GM19351 (cell line): Measurements from ENCODE around the gene DIP2B.
"Not testable (repeated sequence)": the region's sequence is repeated elsewhere in the genome, so short reads cannot be mapped to it uniquely, and the experiment has no call there.

Source experiments
- ATAC-seq: cut with Tn5 transposase; IDR thresholded peaks from one replicate; pipeline ENCODE4 v1.9.1; 2021; ENCODE audit warnings: mild to moderate bottlenecking, moderate library complexity; ENCODE audit not compliant: unreplicated experiment

The DIP2B gene

DNA sequence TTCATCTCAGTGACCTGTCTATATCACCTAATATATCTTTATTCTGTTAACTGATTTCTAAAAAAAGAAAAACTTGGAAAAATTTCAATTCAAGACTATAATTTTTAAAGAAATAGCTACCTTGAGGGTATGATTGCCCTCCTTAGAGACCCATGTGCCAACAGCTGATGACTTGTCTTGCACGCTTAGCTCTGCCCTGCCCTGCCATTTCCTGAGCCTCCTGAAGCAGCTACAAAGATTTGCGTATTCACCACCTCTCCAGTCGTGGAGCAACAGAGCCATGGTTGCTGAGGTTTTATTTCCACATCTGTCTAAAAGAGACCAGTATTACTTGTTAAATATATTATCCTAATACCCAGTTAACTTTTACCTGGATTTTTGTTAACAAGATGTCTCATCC is 167.4 kb downstream of the DIP2B start:
- no peak for ATAC-seq

DNA sequence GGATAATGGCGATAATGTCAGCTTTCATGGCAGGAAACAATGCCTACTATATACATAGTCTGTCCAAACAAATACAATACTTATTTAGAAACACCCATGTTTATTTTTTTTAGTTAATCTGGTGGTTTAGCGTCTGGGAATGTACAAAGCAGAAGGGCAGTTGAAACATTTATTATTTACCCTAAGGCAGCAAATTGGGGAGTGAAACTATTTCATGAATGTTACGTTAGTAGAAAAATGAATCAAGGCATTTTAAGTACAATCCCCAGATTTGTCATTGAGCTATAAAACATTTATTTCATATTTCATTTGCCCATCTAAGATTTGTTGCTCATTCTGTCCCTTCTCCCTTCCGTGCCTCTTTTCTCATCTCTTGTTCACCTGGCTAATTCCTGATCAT is 172.0 kb downstream of the DIP2B start:
- no peak for ATAC-seq

DNA sequence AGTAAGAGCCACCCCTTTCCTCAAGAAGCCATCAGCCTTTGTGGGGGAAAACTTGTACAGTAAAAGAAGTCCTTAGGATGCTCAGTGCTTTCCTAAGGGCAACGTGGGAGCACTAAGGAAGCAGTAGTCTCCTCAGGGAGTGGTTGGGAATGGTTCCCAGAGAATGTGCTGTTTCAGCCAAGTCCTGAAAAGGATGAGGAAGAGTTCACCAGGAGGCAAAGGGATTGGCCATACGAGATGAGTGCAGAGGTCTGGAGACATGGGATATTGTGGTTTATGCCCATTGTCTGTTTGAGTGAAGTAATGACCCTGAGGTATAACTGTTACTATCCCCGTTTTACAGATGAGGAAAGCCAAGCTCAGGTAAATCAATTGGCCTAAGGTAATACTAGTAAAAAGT is 173.1 kb downstream of the DIP2B start:
- no peak for ATAC-seq

DNA sequence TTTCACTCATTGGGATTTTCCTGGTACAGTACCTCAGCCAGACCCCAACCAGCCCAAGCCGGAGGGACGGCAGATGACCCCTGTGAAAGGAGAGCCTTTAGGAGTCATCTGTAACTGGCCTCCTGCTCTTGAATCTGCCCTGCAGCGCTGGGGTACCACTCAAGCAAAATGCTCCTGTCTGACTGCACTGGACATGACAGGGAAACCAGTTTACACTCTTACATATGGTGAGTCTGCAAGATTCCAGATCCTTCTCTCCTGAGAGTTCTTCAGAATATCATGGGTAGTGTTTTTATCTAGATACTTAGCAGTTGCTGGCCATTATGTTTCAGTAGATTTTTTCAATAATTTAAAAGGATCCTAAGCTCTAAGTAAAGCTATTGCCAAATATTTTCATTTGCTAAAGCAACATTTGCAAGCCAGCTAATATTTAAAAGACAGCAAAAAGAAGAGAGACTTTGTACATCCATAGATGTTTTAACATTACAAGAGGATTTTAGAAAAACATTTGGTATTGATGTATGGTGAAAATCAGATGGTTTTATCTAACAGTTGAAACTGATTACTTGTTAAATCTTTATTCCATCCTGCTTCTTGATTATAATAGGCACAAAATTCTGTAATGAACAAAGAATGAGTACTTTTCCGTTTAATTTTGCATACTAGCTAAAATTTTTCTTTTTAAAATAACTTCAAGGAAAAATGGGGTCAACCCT is 174.0 kb downstream of the DIP2B start:
- ATAC-seq, result no peak

DNA sequence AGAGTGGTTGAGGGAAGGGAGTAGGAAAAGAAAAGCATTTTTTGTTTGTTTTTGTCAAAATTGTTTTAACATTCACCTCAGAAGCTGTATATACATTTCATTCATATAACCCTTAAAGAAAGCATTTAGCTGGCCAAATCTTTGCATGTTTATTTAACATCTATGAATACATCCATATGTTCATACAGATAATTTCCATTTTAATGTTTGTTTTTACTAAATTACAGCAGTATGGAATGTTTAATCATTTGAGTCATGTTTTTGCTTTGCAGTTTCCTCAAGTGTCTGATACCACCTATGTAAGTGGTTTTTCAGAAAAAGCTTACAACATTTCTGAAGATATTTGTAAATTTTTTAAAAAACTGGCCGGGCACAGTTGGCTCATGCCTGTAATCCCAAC is 174.8 kb downstream of the DIP2B start:
- ATAC-seq, result no peak

DNA sequence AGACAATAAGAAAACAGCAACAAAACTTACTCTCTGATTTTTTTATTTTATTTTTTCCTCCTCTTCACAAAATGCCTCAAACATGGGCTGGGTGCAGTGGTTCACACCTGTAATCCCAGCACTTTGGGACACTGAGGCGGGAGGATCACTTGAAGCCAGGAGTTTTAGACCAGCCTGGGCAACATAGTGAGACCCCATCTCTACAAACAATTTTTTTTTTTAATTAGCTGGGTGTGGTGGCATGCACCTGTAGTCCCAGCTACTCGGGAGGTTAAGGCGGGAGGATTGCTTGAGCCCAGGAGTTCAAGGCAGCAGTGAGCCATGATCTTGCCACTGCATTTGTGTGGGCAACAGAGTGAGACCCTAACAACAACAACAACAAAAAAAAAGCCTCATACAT is 176.3 kb downstream of the DIP2B start:
- ATAC-seq, result not testable (repeated sequence)

DNA sequence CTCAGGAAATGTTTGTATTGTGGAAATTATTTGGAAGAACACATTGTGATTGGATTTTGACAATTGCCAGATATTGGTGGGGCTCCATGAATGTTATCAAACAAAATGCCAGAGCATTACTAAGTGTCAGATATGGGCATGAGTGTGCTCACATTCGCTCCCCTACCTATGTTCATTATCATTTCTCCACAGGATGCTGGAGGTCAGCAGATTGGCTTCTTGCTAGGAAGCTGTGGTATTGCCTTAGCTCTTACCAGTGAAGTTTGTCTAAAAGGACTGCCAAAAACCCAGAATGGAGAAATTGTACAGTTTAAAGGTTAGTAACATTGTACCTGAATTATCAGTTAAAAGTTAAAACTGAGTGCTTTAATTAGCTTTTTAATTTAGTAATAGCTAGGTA is 180.9 kb downstream of the DIP2B start:
- ATAC-seq, result no peak

DNA sequence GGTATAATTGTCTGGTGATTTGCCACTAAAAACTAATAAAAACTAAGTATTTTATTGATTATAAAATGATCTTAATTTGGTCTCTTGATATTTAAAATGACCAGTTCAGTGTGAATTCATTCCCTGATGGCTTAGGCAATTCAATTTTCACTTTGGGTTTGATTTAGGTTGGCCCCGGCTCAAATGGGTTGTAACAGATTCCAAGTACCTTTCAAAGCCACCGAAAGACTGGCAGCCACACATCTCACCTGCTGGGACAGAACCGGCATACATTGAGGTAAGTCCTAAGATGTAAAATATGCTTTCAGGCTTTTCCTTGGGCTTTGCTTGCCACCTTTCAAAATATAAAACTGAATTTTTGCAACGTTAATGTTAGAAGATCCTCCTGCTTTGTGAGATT is 181.6 kb downstream of the DIP2B start:
- ATAC-seq, result no peak

DNA sequence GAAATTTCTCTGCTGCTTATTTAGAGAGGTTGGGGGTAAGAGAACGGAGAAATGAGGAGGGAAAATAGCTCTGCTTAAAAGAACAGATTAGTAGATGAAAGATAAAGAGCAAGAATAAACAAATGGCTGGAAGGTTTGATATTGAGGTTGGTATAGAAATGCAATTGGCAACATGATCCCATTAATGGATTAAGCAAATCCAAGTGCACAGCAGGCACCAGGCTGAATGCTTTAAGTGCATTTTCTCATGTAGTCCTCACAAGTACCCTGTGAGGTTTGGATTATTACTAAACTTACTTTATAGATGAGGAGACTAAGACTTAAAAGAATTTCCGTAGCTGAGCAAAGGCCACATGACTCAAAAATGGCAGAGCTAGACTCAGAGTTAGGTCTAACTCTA is 182.2 kb downstream of the DIP2B start:
- ATAC-seq, result no peak

DNA sequence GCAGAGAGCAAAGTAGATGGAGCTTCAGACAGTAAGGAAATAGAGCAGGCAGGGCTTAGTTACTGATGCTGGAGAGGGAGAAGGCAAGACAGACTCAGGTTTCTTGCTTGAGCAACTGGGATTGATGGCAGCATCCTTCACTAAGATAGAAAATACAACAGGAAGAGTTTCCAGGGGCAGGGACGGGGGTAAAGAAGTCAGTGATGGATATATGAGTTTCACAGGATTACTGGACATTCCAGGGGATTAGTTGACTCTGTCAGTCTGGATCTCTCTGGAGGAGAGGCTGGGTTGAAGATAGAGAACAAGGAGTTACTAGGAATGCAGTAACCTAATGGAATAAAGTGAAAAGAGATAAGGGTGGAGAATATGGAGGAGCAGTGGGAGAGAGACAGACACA is 184.7 kb downstream of the DIP2B start:
- no peak for ATAC-seq

DNA sequence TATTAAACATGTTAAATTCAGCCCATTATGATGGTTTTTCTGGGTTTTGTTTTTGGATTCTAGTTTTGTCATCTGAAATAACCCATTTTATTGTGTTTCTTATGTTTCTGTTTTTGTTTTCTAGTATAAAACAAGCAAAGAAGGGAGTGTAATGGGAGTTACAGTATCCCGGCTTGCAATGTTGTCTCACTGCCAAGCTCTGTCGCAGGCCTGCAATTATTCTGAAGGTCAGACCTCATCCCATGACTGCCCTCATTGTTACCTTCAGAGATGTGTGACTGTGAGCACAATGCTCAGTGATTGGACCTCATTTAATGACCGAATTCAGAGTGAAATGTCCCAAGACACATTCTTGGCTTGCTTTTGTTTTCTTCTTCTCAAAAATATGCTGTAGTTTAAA is 186.1 kb downstream of the DIP2B start:
- no peak for ATAC-seq

DNA sequence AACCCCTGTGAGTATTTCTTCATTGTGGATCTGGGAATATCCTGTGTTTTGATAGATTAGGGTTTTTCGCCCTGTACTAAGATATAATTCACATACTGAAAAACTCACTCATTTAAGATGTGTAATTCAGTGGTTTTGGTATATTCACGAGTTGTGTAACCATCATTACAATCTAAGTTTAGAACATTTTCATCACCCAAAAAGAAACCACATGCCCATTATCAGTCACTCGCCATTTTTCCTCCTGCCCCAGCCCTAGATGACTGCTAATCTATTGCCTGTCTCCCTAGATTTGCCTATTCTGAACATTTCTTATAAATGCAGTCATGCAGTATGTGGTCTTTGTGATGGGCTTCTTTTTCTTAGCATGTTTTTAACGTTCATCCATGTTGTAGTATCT is 191.2 kb downstream of the DIP2B start:
- ATAC-seq, result no peak

DNA sequence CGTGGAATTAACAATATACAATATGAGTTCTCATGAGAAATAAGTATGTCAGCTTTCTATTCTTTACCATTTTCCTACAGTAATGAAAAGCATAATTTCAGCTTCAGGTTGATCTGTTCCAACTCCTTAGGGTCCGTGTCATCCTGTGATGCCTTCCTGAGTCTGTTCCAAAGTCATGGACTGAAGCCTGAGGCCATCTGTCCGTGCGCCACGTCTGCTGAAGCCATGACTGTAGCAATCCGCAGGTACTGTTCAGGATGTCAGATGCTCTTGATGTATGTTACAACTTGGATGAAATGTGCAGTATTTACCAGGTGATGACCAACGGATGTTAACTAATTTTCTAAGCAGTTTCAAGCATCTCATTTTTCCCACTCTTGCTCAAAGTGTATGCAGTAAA is 192.1 kb downstream of the DIP2B start:
- no peak for ATAC-seq

DNA sequence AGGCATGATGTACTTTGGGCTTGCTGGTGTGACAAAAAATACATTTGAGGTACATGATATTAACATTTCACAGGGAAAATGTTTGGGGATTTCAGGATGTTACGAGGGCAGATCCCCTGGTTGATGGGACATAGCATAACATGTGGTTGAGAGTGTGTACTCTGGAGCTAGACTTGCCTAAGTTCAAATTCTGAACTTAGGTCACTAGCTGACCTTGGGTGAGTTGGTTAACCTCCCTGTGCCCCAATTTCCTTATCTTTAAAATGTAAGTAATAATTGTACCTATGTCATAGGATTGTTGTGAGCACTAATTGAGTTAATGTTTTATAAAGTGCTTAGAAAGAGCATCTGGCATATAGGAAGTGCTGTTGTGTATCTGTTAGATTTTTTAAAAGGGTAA is 194.4 kb downstream of the DIP2B start:
- no peak for ATAC-seq

DNA sequence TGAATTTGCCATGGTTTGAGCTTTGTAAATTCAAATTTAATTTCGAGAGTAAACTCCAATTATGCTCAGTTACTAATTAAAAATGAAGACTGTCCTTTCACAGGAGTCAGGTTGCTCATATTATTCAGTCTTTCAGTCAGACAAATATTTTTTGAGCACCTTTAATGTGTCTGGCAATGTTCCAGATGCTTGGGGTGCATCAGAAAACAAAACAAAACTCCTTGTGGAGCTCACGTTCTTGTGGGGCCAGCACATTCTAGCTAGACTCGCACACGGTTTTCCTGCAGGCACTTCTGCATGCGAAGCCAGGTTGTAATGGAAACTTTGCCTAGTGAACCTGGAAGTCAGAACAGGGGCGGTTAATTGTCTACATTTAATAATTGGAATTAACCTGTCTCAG is 195.2 kb downstream of the DIP2B start:
- no peak for ATAC-seq

DNA sequence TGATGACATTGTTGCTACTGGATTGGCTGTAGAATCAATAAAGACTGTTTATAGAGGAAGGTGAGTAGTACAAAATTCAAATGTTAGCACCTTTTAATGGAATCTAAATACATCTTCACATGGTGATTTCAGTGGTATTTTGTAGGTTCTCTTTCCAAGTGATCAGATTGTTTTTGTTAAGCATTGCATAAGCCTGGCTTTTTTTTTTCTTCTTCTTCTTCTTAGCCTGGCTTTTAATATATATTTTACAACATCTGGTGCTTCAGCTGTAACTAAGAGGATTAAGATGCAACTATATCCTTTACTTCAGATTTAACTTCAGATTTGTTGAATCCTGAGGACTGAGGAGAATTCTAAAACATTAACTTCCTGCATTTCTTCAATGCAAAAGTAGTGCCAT is 201.8 kb downstream of the DIP2B start:
- ATAC-seq, result no peak

DNA sequence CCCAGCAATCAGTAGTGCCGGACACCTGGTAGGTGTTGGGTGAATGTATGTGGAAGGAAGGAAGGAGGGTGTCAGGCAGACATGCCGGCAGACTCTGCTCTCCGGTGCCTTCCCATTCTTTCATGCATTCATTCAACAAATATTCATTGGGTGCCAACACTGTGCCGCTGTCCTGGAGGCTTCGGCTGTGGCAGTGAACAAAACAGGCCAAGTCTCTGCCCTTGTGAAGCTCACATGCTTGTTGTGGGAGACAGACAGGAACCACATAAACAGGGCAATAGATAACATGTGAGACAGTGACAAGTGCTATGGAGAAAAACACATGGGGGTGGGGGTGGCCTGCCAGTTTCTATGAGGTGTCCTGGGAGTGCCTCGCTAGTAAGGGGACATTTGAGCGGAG is 202.6 kb downstream of the DIP2B start:
- no peak for ATAC-seq

DNA sequence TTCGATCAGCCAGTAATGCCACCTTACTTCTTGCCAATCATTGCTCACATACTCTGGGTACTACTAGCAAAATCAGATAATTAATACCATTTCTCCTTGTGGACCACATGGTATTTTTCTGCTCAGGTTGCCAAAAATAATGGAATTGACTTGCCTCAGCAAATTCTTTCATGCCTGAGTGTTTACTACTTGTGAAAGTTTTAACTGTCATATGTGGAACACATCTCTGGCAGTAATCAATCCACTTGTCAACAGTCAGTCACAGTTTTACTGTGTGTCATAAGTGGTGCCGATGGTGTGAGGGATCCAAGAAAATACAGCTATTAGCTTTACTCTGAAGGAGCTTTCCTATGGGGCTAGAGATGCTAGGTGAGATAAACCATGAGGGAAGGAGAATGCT is 203.8 kb downstream of the DIP2B start:
- ATAC-seq, result no peak

DNA sequence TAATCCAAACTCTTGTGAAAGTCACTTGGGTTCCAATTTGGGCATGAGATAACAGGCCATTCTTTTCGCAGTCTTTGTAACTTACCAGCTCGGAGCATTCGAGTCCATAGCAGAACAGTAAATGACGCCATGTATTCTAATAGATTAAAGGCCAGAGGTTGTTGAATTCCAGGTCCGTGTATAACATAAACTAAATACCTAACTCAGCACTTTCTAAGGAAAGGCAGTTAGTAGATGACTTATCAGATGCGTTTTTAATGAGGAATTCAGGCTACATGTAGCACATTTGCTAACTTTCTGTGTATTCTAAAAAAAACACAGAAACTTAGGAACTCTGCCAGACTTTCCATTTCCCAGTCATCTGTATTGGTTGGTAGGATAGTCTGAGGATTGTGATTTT is 206.3 kb downstream of the DIP2B start:
- ATAC-seq, result no peak

DNA sequence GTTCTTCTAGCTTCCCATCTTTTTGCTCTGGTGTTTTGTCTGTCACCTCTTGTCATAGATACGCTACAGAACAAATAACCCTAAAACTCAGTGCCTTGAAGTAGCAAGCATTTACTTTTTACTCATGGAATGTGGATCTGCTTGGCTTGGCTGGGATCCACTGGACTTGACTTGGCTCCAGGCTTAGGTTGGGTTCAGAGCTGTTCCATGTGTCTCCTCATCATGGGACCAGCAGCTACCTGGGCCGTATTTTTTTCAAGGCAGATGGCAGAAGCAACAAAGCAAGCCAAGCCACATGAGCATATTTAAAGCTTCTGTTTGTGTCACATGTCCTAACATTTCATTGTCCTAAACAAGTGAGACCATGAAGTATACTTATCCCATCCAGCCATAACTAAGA is 210.4 kb downstream of the DIP2B start:
- no peak for ATAC-seq

DNA sequence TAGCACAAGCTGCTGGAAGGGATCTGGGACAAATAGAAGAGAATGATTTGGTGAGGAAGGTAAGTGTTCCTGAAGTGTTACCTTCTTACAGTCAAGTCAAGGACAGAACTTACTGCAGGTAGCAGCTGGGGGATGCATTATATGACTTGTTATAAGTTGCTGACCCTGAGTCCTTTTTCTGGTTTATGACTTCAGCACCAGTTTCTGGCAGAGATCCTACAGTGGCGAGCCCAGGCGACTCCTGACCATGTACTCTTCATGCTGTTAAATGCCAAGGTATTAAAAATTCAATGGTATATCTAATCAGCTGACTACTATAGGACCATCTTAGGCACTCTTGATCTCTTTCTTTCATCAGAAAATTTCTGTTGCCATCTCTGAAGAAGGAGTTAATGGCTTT is 214.0 kb downstream of the DIP2B start:
- ATAC-seq, result no peak

DNA sequence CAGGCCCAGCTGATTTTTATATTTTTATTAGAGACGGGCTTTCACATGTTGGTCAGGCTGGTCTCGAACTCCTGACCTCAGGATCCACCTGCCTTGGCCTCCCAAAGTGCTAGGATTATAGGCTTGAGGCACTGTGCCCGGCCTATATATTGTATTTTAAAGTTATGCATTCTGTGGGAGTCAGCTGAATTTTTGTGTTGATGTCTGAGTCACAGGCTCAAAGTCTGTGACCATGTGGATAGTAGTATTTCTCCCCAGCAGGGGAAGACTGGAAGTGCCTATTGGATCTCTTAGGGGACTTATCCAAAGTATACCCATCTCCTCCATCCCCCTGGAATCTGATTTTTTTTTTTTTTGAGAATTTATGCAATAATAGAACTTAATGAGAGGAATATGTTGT is 215.3 kb downstream of the DIP2B start:
- no peak for ATAC-seq

DNA sequence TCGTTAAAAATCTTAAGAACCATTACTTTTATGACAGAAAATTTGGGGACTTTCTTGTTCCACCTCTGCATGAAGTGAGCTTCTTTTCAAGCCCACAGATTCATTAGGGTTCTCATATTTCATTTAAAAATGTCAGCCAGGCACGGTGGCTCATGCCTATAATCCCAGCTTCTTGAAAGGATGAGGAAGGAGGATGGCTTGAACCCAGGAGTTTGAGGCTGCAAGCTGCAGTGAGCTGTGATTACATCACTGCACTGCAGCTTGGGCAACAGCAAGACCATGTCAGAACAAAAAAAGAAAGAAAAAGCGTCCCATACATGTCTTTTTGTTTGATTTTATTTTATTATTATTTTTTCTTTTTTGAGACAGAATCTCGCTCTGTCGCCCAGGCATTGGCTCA is 215.7 kb downstream of the DIP2B start:
- ATAC-seq, result no peak

DNA sequence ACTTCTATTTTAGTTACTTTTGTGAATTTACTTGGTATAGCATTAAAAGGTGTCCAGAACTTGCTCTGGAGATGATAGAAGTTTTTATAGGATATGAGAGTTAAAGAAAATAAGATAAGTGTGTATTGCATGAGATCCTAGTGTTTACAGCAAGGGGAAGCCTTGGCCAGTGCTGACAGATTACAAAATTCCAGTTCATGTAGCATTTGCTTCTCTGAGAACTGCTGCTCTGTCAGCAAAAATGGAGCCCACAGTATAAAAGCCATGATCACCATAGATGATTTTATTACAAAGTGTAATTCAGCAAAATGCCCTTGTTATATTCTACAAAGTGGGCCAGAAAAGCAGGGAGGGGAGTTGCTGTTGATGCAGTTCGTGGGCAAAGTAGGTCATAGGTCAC is 219.1 kb downstream of the DIP2B start:
- no peak for ATAC-seq
